CD4-positive, alpha-beta T cell (primary cell): ENCODE data around the gene SFR1. TPM values are rescaled to one million over a fixed set of nuclear protein-coding genes. Genes with fewer than 3 reads are reported as not detected.

Experiments
- ATAC-seq: fragments of 200-7000 bp; cut with Tn5 transposase; one replicate; pipeline ENCODE4 v1.10.0; 2022; ENCODE audit warnings: mild to moderate bottlenecking; ENCODE audit not compliant: poor library complexity
- CTCF ChIA-PET: fragments of 350-600 bp; sonication (Branson Sonifier 250); formaldehyde crosslinking; loops from one replicate; lab custom pipeline; 2021; ENCODE audit warnings: antibody characterized with exemption, inconsistent platforms; lab: Charles Lee
- POLR2A ChIA-PET: fragments of 350-600 bp; sonication (Branson Sonifier 250); formaldehyde crosslinking; loops from one replicate; lab custom pipeline; 2021; ENCODE audit warnings: antibody characterized with exemption, inconsistent platforms; lab: Charles Lee
- DNase-seq, 14 experiments: peaks; one replicate each; pipeline ENCODE4 v3.0.0-alpha.2; 2013 to 2020; ENCODE audit warnings: mixed read lengths in 2 of 14
- H3K27ac ChIP-seq, 2 donors: one replicate each; pipeline versions ENCODE4 v1.5.1 to v1.7.0; 2013; ENCODE audit warnings: low read length in 2 of 2, low read depth in 1 of 2, mild to moderate bottlenecking in 1 of 2
- H3K27me3 ChIP-seq, 2 experiments: 1 replicate in 1 of 2; 2 replicates in 1 of 2; pipeline versions ENCODE4 v1.6.1 to v1.7.0; 2013; ENCODE audit warnings: low read length in 2 of 2, control low read depth in 1 of 2, mild to moderate bottlenecking in 1 of 2, moderate library complexity in 1 of 2; ENCODE audit not compliant: insufficient read depth in 2 of 2, control insufficient read depth in 1 of 2
- H3K36me3 ChIP-seq: one replicate; pipeline ENCODE4 v1.6.1; 2013; ENCODE audit warnings: low read length, control low read depth; ENCODE audit not compliant: insufficient read depth
- H3K4me1 ChIP-seq: one replicate; pipeline ENCODE4 v1.6.1; 2013; ENCODE audit warnings: low read length, control low read depth; ENCODE audit not compliant: insufficient read depth
- H3K4me3 ChIP-seq: one replicate; pipeline ENCODE4 v1.5.1; 2013; ENCODE audit warnings: mild to moderate bottlenecking, low read length, moderate library complexity
- H3K9me3 ChIP-seq, 2 experiments: 1 replicate in 1 of 2; 2 replicates in 1 of 2; pipeline versions ENCODE4 v1.6.1 to v1.7.0; 2013; ENCODE audit warnings: low read length in 2 of 2, mild to moderate bottlenecking in 2 of 2, control low read depth in 1 of 2, moderate library complexity in 1 of 2; ENCODE audit not compliant: control insufficient read depth in 1 of 2, insufficient read depth in 1 of 2
- H3K27ac Mint-ChIP-seq: one replicate; pipeline ENCODE4 v1.8.0; 2020; ENCODE audit warnings: mixed read lengths
- H3K27me3 Mint-ChIP-seq: one replicate; pipeline ENCODE4 v1.8.0; 2021; ENCODE audit warnings: mixed read lengths
- H3K36me3 Mint-ChIP-seq: one replicate; pipeline ENCODE4 v1.8.0; 2021; ENCODE audit warnings: low read depth, mixed read lengths
- H3K4me1 Mint-ChIP-seq: one replicate; pipeline ENCODE4 v1.8.0; 2021; ENCODE audit warnings: low read depth, mixed read lengths
- H3K4me3 Mint-ChIP-seq: one replicate; pipeline ENCODE4 v1.8.0; 2020; ENCODE audit warnings: mild to moderate bottlenecking, mixed read lengths
- H3K9me3 Mint-ChIP-seq: one replicate; pipeline ENCODE4 v1.8.0; 2020; ENCODE audit warnings: mixed read lengths
- CTCF ChIP-seq: fragments of 200-600 bp; IDR thresholded peaks from one replicate; pipeline ENCODE4 v1.8.0; 2022; ENCODE audit warnings: antibody characterized with exemption, mild to moderate bottlenecking
- intact Hi-C, 2 experiments: fragments of 100-400 bp; cut with DNase I in 1 of 2; cut with micrococcal nuclease in 1 of 2; formaldehyde crosslinking; loops; one replicate each; pipeline versions ENCODE4 v1.15.1 to v1.9.0; 2023 to 2025; cut with DNase I, micrococcal nuclease
- total RNA-seq, 174 experiments: library from RNA in 2 of 174; stranded (reverse) in 2 of 174; gene quantifications; one replicate each; pipeline ENCODE4 v1.2.3 and lab custom pipeline; 2021 to 2026

Gene SFR1
- total RNA-seq, 2 experiments from 2014 or later: 7.2 to 7.7 TPM

GRCh38 chr10:104142081-104142480, 20.1 kb downstream of the SFR1 start:
- intact Hi-C loops: no loop called here
- H3K4me1 Mint-ChIP-seq: no peaks in the 10 kb centered on the region
- Histone ChIP-seq H3K27me3 (peaks cover 0 to 3% of the 10 kb centered on the region in 2 experiments), H3K9me3 (no peaks in the 10 kb centered on the region), H3K27ac (no peak overlapping the region), H3K36me3 (no peaks in the 10 kb centered on the region), H3K4me1 (no peaks in the 10 kb centered on the region), H3K4me3 (no peak overlapping the region)
- no peaks in the 10 kb centered on the region for H3K9me3 Mint-ChIP-seq
- DNase-seq (no peak), ATAC-seq (no peak)
- CTCF ChIA-PET: no interaction called here
- no peak for TF ChIP-seq CTCF
- H3K27ac Mint-ChIP-seq: no peak overlapping the region
- H3K27me3 Mint-ChIP-seq: peaks cover 13% of the 10 kb centered on the region
- H3K36me3 Mint-ChIP-seq: no peaks in the 10 kb centered on the region
- POLR2A ChIA-PET: interaction anchor here (0.9 kb wide), 1 partner anchor 20 kb away, joined by 4 read pairs; the partner anchor contains the start of gene SFR1
- H3K4me3 Mint-ChIP-seq: no peak overlapping the region

DNA sequence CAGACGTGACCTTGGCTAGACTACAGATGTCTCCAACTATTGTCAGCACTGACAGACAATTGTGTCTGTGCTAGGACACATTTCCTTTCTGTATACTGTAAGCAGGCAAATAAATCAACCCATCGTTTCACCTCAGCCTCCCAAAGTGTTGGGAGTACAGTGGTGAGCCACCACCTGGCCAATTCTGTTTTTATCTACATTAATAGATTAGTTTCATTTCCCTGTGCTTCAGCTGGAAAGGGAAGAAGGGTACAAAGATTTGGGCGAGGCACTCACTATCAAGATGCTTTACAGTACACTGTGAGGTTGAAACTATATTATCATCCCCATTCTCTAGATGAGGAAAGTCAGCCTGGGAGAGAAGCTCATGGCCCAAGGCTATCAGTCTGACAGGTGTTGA, 21.9 kb downstream of the SFR1 start:
- ChIA-PET POLR2A (no interaction called here), CTCF (no interaction called here)
- peaks cover 0 to 3% of the 10 kb centered on the region in 2 experiments for H3K27me3 ChIP-seq
- no peaks in the 10 kb centered on the region for H3K9me3 Mint-ChIP-seq
- no peaks in the 10 kb centered on the region for H3K9me3 ChIP-seq
- DNase-seq (no peak), ATAC-seq (no peak)
- no peaks in the 10 kb centered on the region for H3K36me3 Mint-ChIP-seq
- H3K4me1 Mint-ChIP-seq: no peaks in the 10 kb centered on the region
- TF ChIP-seq CTCF: no peak
- no peaks in the 10 kb centered on the region for H3K36me3 ChIP-seq
- no peak overlapping the region for H3K27ac Mint-ChIP-seq
- H3K4me3 ChIP-seq: no peak overlapping the region
- no peak overlapping the region for H3K27ac ChIP-seq
- intact Hi-C loops: no loop called here
- H3K4me3 Mint-ChIP-seq: no peak overlapping the region
- peaks cover 23% of the 10 kb centered on the region for H3K27me3 Mint-ChIP-seq
- H3K4me1 ChIP-seq: no peaks in the 10 kb centered on the region

DNA sequence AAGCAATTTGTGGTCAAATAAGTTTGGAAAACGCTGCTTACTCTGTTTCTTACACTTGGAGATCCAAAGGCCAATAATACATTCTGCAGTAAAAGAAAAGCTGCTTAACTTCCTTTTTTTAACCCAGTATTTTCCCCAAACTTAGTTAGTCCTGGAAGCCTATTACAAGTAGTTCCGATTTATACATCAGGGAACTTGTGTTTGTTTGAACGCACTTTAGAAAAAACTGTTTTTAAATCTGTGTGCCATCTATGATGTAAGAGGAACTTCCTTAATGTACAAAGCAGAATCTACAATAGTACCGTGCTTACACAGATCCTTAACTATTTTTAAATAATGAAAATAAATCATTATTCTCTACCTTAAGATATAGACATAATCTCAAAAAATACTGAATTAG, 23.0 kb downstream of the SFR1 start:
- TF ChIP-seq CTCF: no peak
- Histone ChIP-seq H3K27me3 (peaks cover 0 to 3% of the 10 kb centered on the region in 2 experiments), H3K4me3 (no peak overlapping the region), H3K9me3 (no peaks in the 10 kb centered on the region), H3K36me3 (no peaks in the 10 kb centered on the region), H3K4me1 (no peaks in the 10 kb centered on the region), H3K27ac (no peak overlapping the region)
- intact Hi-C loops: no loop called here
- H3K4me1 Mint-ChIP-seq: no peaks in the 10 kb centered on the region
- H3K9me3 Mint-ChIP-seq: no peaks in the 10 kb centered on the region
- no peak for DNase-seq
- H3K36me3 Mint-ChIP-seq: no peaks in the 10 kb centered on the region
- H3K27me3 Mint-ChIP-seq: peaks cover 23% of the 10 kb centered on the region
- ChIA-PET CTCF (no interaction called here), POLR2A (no interaction called here)
- ATAC-seq: no peak
- H3K27ac Mint-ChIP-seq: no peak overlapping the region
- H3K4me3 Mint-ChIP-seq: no peak overlapping the region
